OCI-LY1 (cell line): ENCODE measurements around the gene BICD1.

Source experiments
- EZH2 ChIP-seq: fragments of 200-600 bp; sonication (generic), shearing (Covaris generic); IDR thresholded peaks from 2 replicates; pipeline ENCODE4 v1.8.0; 2017; ENCODE audit warnings: borderline replicate concordance, mixed run types, mild to moderate bottlenecking, antibody characterized with exemption, low read length, moderate library complexity, mixed read lengths
- TF ChIP-seq, protein P1 (sequence below): fragments of 200-600 bp; sonication (generic), shearing (Covaris generic); IDR thresholded peaks from 2 replicates; pipeline ENCODE4 v1.5.1; 2017; ENCODE audit warnings: mild to moderate bottlenecking, antibody characterized with exemption, low read length, moderate library complexity, mixed read lengths

DNA sequence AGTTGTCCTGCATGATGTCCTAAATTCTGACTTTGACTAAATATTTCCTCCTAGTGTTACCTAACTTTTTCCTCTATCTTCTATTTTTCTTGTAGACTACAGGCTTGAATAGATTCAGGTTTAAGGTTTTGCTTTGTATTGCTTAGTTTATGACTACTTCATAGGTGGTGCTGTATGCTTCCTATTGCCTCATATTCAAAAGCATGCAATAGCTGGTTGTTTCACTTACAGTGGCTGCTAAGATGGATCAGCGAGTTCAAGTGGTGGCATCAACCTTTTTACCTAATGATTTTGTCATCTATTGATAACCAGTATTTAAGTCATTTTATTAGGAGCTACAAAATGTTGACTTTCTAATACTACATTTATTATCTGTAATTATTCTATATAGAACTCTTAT, 36.3 kb upstream of the BICD1 start:
- TF ChIP-seq, protein P1, sequence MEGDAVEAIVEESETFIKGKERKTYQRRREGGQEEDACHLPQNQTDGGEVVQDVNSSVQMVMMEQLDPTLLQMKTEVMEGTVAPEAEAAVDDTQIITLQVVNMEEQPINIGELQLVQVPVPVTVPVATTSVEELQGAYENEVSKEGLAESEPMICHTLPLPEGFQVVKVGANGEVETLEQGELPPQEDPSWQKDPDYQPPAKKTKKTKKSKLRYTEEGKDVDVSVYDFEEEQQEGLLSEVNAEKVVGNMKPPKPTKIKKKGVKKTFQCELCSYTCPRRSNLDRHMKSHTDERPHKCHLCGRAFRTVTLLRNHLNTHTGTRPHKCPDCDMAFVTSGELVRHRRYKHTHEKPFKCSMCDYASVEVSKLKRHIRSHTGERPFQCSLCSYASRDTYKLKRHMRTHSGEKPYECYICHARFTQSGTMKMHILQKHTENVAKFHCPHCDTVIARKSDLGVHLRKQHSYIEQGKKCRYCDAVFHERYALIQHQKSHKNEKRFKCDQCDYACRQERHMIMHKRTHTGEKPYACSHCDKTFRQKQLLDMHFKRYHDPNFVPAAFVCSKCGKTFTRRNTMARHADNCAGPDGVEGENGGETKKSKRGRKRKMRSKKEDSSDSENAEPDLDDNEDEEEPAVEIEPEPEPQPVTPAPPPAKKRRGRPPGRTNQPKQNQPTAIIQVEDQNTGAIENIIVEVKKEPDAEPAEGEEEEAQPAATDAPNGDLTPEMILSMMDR, result no peak
- no peak for TF ChIP-seq EZH2
